Activated CD4-positive, alpha-beta T cell treated with anti-CD3 and anti-CD28 coated beads for 24 hours (primary cell): Measurements from ENCODE around the gene FGFR4.

Experiments used
- DNase-seq, 2 donors: peaks; one replicate each; pipeline ENCODE4 v3.0.0-alpha.2; 2020; ENCODE audit warnings: low read depth in 2 of 2

FGFR4 gene

GRCh38 chr5:177085985-177086653 is 596 bp upstream of the FGFR4 start:
- no peak for DNase-seq

DNA sequence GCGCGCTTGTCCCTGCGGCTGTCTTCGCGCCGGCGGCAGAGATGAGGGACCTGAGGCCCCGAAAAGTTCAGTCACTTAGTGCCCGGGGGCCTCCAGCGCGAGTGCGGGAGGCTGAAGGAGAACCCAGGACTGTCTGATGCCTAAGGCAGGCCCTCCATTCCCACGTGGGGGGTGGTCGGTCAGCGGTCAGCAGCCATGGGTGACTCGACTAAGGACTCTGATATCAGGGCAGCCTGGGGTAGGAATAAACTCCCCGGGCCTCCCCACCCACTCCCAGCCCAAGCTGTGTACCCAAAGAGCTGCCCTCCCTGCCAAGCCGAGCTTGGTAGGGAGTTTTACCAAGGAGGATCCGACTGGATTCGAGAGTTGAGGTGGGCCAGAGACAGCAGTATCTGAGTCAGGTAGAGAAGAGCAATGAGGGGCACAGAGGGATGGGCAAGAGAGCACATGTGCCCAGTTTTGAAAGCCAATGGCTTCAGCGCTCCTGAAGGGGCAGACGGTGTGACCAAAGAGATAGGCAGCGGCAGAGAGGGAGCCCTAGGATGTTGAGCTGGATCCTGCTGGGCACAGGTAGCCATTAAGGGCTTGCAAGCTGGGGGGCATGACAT is 787 bp downstream of the FGFR4 start:
- no peak for DNase-seq

GRCh38 chr5:177089127-177089526 is 2.4 kb downstream of the FGFR4 start:
- no peak for DNase-seq

DNA sequence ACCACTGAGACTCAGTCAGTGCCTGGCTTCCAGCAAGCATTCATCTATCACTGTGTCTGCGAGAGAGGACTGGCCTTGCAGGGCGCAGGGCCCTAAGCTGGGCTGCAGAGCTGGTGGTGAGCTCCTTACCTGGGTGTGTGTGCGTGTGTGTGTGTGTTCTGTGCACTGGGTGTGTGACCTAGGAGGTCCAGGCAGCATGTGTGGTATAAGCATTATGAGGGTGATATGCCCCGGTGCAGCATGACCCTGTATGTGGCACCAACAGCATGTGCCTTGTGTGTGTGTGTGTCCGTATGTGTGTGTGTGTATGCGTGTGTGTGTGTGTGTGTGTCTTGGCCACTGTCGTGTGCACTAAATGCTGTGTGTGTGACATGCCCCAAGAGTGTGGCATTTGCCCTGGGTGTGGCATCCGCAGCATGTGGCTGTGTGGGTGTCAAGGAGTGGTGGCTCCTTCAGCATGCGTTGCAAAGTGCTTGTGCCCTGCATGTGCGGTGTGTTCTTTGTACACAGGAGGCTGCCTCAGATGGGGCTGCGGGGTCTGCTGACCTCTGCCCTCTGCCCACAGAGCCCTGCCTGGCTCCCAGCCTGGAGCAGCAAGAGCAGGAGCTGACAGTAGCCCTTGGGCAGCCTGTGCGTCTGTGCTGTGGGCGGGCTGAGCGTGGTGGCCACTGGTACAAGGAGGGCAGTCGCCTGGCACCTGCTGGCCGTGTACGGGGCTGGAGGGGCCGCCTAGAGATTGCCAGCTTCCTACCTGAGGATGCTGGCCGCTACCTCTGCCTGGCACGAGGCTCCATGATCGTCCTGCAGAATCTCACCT is 3.3 kb downstream of the FGFR4 start:
- no peak for DNase-seq

GRCh38 chr5:177090813-177091212 is 4.1 kb downstream of the FGFR4 start:
- DNase-seq: no peak

- no peak for DNase-seq
These were observed 4.5 kb downstream of the FGFR4 start for GRCh38 chr5:177091232-177091631.

DNA sequence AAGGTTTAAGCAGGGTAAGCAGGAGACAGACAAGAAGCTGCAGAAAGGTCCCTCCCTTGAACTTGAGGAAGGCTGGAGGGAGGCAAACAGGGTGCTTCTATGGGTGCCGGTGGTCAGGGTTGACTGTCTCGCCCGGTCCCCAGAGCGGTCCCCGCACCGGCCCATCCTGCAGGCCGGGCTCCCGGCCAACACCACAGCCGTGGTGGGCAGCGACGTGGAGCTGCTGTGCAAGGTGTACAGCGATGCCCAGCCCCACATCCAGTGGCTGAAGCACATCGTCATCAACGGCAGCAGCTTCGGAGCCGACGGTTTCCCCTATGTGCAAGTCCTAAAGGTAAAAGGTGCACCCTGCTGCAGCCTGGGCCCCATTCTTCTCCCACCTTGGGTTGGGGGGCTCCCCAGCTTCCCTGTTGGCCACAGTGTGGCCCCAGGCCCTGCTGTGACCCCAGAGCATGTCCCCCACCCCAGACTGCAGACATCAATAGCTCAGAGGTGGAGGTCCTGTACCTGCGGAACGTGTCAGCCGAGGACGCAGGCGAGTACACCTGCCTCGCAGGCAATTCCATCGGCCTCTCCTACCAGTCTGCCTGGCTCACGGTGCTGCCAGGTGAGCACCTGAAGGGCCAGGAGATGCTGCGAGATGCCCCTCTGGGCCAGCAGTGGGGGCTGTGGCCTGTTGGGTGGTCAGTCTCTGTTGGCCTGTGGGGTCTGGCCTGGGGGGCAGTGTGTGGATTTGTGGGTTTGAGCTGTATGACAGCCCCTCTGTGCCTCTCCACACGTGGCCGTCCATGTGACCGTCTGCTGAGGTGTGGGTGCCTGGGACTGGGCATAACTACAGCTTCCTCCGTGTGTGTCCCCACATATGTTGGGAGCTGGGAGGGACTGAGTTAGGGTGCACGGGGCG is 5.7 kb downstream of the FGFR4 start:
- DNase-seq: no peak

DNA sequence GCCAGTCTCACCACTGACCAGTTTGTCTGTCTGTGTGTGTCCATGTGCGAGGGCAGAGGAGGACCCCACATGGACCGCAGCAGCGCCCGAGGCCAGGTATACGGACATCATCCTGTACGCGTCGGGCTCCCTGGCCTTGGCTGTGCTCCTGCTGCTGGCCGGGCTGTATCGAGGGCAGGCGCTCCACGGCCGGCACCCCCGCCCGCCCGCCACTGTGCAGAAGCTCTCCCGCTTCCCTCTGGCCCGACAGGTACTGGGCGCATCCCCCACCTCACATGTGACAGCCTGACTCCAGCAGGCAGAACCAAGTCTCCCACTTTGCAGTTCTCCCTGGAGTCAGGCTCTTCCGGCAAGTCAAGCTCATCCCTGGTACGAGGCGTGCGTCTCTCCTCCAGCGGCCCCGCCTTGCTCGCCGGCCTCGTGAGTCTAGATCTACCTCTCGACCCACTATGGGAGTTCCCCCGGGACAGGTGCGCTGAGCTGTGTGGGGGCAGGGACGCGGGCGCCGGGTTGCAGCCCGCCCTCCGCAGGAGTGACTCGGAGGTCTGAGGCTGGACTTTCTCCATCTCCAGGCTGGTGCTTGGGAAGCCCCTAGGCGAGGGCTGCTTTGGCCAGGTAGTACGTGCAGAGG is 6.5 kb downstream of the FGFR4 start:
- DNase-seq: no peak

GRCh38 chr5:177093803-177094202 is 7.1 kb downstream of the FGFR4 start:
- DNase-seq: no peak

DNA sequence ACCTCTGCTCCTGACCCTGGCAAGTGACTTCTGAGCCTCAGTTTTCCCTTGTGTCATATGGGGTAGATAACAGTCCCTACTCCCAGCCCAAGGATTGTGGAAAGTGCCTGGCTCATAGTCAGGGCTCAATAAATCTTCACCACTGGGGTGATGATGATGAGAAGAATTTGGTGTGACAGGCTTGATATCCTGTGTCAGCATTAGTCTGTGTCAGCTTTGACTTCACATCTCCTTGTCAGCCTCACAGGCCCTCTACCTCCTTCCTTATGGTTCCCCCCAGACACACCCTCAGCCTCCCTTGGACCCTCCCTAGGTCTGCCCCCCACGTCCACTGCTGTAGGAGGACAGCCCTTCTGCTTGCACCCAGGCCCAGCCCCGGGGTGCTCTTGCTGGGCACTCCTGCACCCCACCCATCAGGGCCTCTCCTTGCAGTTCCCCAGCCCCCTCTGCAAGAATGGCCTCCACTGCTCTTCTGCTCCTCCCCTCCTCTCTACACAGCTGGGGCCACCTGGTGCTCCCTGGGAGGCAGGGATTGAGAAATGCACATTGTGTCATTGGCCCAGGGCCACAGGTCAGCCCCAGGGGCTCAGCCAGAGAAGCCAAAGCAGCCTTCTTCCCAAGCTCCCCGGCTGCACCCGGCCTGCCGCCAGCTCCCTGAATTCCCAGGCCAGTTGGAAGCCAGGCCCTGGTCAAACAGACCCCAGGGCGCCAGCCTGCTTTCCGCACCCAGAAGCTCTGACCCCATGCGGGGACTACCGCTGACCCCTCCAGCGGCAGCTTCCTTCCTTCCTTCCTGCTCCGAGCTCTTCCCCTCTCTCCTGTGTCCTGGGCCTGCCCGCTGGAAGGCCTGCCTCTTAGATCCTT is 7.7 kb downstream of the FGFR4 start:
- DNase-seq: no peak

DNA sequence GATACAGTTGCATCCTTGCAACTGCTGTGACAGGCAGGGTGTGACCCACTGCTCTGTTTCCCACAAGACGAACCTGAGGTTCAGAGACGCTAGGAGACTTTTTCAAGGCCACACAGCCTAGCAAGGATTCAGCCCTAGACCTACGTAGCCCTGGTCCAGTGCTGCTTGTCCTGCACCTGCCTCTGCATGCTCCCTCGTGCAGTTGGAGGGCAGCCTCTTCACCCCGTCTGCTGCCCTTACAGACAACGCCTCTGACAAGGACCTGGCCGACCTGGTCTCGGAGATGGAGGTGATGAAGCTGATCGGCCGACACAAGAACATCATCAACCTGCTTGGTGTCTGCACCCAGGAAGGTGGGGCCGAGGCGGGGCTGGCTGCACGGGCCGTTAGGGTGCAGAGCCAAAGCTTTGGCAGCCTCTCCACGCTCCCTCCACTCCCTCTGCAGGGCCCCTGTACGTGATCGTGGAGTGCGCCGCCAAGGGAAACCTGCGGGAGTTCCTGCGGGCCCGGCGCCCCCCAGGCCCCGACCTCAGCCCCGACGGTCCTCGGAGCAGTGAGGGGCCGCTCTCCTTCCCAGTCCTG is 8.5 kb downstream of the FGFR4 start:
- no peak for DNase-seq

DNA sequence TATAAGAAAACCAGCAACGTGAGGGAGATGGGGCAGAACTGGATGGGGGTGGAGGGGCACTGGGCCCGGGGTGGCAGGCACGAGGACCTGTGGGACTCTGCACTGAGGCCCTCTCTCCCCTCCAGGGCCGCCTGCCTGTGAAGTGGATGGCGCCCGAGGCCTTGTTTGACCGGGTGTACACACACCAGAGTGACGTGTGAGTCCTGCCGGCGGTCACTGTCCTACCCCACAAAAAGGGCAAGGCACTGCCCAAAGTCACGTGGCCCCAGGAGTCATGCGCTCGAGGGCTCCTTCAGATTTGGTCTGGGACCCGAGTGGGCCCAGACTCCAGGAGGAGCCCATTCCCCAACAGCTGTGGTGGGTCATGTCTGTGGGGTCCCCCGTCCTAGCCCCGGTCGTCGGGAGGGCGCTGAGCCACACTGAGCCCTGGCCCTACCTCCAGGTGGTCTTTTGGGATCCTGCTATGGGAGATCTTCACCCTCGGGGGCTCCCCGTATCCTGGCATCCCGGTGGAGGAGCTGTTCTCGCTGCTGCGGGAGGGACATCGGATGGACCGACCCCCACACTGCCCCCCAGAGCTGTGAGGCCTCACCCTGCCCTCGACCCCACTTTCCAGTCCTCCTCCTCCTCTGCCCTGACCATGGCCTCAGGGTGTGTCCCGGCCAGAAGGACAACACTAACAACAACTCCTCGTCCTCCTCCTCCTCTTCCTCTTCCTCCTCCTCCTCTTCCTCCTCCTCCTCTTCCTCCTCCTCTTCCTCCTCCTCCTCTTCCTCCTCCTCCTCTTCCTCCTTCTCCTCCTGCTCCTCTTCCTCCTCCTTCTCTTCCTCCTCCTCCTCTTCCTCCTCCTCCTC is 9.7 kb downstream of the FGFR4 start:
- no peak for DNase-seq

GRCh38 chr5:177097016-177097985 is 10.6 kb downstream of the FGFR4 start:
- no peak for DNase-seq

DNA sequence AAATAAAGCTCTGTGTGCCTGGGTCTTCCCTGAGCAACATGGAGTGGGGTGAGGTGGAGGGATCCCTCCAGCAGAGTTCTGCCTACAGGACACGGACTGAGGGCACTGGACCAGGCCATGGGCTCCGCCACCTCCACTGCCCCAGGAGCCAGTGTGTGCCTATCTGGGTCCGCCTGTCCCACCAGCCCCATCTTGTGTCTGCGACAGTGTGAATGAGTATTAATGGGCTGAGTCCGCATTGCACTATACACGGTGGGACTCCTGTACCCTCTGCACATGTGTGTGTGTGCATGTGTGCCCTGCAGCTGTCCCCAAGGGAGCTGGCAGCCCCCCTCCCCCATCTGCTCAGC is 11.4 kb downstream of the FGFR4 start:
- DNase-seq: no peak

- DNase-seq: no peak
These were observed 11.9 kb downstream of the FGFR4 start for GRCh38 chr5:177098470-177099141.

- DNase-seq: no peak
These were observed 12.8 kb downstream of the FGFR4 start for GRCh38 chr5:177099422-177100093.

DNA sequence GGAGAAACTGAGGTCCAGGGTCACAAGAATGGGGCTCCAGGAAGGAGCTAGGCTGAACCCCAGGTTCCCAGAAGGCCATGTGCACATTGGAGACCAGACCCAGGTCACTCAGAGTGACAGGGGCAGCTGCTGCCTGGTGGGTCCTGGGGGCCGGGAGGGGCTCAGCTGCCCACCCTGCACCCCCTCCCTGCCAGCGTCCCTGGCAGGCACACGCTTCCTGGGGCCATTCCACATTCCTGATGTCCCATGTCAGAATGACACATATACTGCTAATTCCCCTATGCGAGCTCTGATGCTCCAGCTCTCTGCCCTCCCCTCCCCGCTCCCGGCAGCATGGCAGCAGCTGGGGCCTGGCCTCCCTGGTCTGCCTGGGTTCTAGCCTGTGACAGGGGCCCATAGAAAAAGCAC is 14.0 kb downstream of the FGFR4 start:
- DNase-seq: no peak
